ENCODE data around the gene SRD5A2.
"Not testable (repeated sequence)": the region's sequence is repeated elsewhere in the genome, so short reads cannot be mapped to it uniquely, and the experiment has no call there.

Gene SRD5A2

GRCh38 chr2:31523871-31524492 is 56.8 kb downstream of the SRD5A2 start:
- H3K4me3 ChIP-seq (ENCODE audit: low read depth in 1 of 5, low read length in 5 of 5), result no peak overlapping the region
- no peaks in the 10 kb centered on the region for H3K36me3 ChIP-seq (ENCODE audit: control insufficient read depth in 5 of 5, insufficient read depth in 5 of 5, low read length in 5 of 5)
- no peaks in the 10 kb centered on the region for H3K9me3 ChIP-seq (ENCODE audit: control insufficient read depth in 5 of 5, low read length in 5 of 5)
- no peaks in the 10 kb centered on the region for H3K4me1 ChIP-seq (ENCODE audit: control insufficient read depth in 5 of 5, insufficient read depth in 5 of 5, low read length in 5 of 5)
- H3K27ac ChIP-seq (ENCODE audit: low read depth, low read length), result no peak overlapping the region
- H3K9ac ChIP-seq (ENCODE audit: low read length in 5 of 5), result no peak overlapping the region
- H3K27me3 ChIP-seq (ENCODE audit: control insufficient read depth in 5 of 5, insufficient read depth in 4 of 5, low read length in 5 of 5), result no peaks in the 10 kb centered on the region

GRCh38 chr2:31522786-31523185 is 58.0 kb downstream of the SRD5A2 start:
- Histone ChIP-seq H3K9ac (ENCODE audit: low read length in 5 of 5) (no peak overlapping the region), H3K4me1 (ENCODE audit: control insufficient read depth in 5 of 5, insufficient read depth in 5 of 5, low read length in 5 of 5) (no peaks in the 10 kb centered on the region), H3K36me3 (ENCODE audit: control insufficient read depth in 5 of 5, insufficient read depth in 5 of 5, low read length in 5 of 5) (no peaks in the 10 kb centered on the region), H3K9me3 (ENCODE audit: control insufficient read depth in 5 of 5, low read length in 5 of 5) (no peaks in the 10 kb centered on the region), H3K27ac (ENCODE audit: low read depth, low read length) (no peak overlapping the region), H3K27me3 (ENCODE audit: control insufficient read depth in 5 of 5, insufficient read depth in 4 of 5, low read length in 5 of 5) (no peaks in the 10 kb centered on the region), H3K4me3 (ENCODE audit: low read depth in 1 of 5, low read length in 5 of 5) (no peak overlapping the region)

- Histone ChIP-seq H3K27ac (ENCODE audit: low read depth, low read length) (no peak overlapping the region), H3K27me3 (ENCODE audit: control insufficient read depth in 5 of 5, insufficient read depth in 4 of 5, low read length in 5 of 5) (no peaks in the 10 kb centered on the region), H3K9ac (ENCODE audit: low read length in 5 of 5) (no peak overlapping the region), H3K4me3 (ENCODE audit: low read depth in 1 of 5, low read length in 5 of 5) (no peak overlapping the region), H3K36me3 (ENCODE audit: control insufficient read depth in 5 of 5, insufficient read depth in 5 of 5, low read length in 5 of 5) (no peaks in the 10 kb centered on the region), H3K4me1 (ENCODE audit: control insufficient read depth in 5 of 5, insufficient read depth in 5 of 5, low read length in 5 of 5) (no peaks in the 10 kb centered on the region), H3K9me3 (ENCODE audit: control insufficient read depth in 5 of 5, low read length in 5 of 5) (no peaks in the 10 kb centered on the region)
These were observed 63.1 kb downstream of the SRD5A2 start for GRCh38 chr2:31517442-31518203.

- H3K4me3 ChIP-seq (ENCODE audit: low read depth in 1 of 5, low read length in 5 of 5), result no peak overlapping the region
- H3K27ac ChIP-seq (ENCODE audit: low read depth, low read length), result no peak overlapping the region
- no peaks in the 10 kb centered on the region for H3K36me3 ChIP-seq (ENCODE audit: control insufficient read depth in 5 of 5, insufficient read depth in 5 of 5, low read length in 5 of 5)
- no peaks in the 10 kb centered on the region for H3K27me3 ChIP-seq (ENCODE audit: control insufficient read depth in 5 of 5, insufficient read depth in 4 of 5, low read length in 5 of 5)
- no peaks in the 10 kb centered on the region for H3K4me1 ChIP-seq (ENCODE audit: control insufficient read depth in 5 of 5, insufficient read depth in 5 of 5, low read length in 5 of 5)
- no peaks in the 10 kb centered on the region for H3K9me3 ChIP-seq (ENCODE audit: control insufficient read depth in 5 of 5, low read length in 5 of 5)
- H3K9ac ChIP-seq (ENCODE audit: low read length in 5 of 5), result no peak overlapping the region
These were observed 65.2 kb downstream of the SRD5A2 start for GRCh38 chr2:31515586-31515985.

- H3K27ac ChIP-seq (ENCODE audit: low read depth, low read length), result no peak overlapping the region
These were observed 67.2 kb downstream of the SRD5A2 start for GRCh38 chr2:31513553-31513952.

GRCh38 chr2:31511376-31511775 is 69.4 kb downstream of the SRD5A2 start:
- no peaks in the 10 kb centered on the region for H3K4me1 ChIP-seq (ENCODE audit: control insufficient read depth in 5 of 5, insufficient read depth in 5 of 5, low read length in 5 of 5)
- H3K36me3 ChIP-seq (ENCODE audit: control insufficient read depth in 5 of 5, insufficient read depth in 5 of 5, low read length in 5 of 5), result no peaks in the 10 kb centered on the region
- H3K27me3 ChIP-seq (ENCODE audit: control insufficient read depth in 5 of 5, insufficient read depth in 4 of 5, low read length in 5 of 5), result no peaks in the 10 kb centered on the region
- H3K27ac ChIP-seq (ENCODE audit: low read depth, low read length), result no peak overlapping the region
- H3K9ac ChIP-seq (ENCODE audit: low read length in 5 of 5), result no peak overlapping the region
- no peak overlapping the region for H3K4me3 ChIP-seq (ENCODE audit: low read depth in 1 of 5, low read length in 5 of 5)
- H3K9me3 ChIP-seq (ENCODE audit: control insufficient read depth in 5 of 5, low read length in 5 of 5), result no peaks in the 10 kb centered on the region

More at GRCh38 chr2:31513553-31513952, 67.2 kb downstream of the SRD5A2 start:
- no peaks in the 10 kb centered on the region for H3K4me1 ChIP-seq (ENCODE audit: control insufficient read depth in 5 of 5, insufficient read depth in 5 of 5, low read length in 5 of 5)
- H3K27me3 ChIP-seq (ENCODE audit: control insufficient read depth in 5 of 5, insufficient read depth in 4 of 5, low read length in 5 of 5), result no peaks in the 10 kb centered on the region
- no peak overlapping the region for H3K4me3 ChIP-seq (ENCODE audit: low read depth in 1 of 5, low read length in 5 of 5)
- no peaks in the 10 kb centered on the region for H3K36me3 ChIP-seq (ENCODE audit: control insufficient read depth in 5 of 5, insufficient read depth in 5 of 5, low read length in 5 of 5)
- H3K9me3 ChIP-seq (ENCODE audit: control insufficient read depth in 5 of 5, low read length in 5 of 5), result no peaks in the 10 kb centered on the region
- no peak overlapping the region for H3K9ac ChIP-seq (ENCODE audit: low read length in 5 of 5)

GRCh38 chr2:31505111-31505510 is 75.6 kb downstream of the SRD5A2 start:
- H3K27ac ChIP-seq (ENCODE audit: low read depth, low read length), result no peak overlapping the region
- H3K9me3 ChIP-seq (ENCODE audit: control insufficient read depth in 5 of 5, low read length in 5 of 5), result peaks cover 0 to 2% (median 0%) of the 10 kb centered on the region in 5 donors
- H3K27me3 ChIP-seq (ENCODE audit: control insufficient read depth in 5 of 5, insufficient read depth in 4 of 5, low read length in 5 of 5), result peaks cover 0 to 4% (median 0%) of the 10 kb centered on the region in 5 donors
- no peak overlapping the region for H3K9ac ChIP-seq (ENCODE audit: low read length in 5 of 5)
- H3K4me3 ChIP-seq (ENCODE audit: low read depth in 1 of 5, low read length in 5 of 5), result no peak overlapping the region
- no peaks in the 10 kb centered on the region for H3K4me1 ChIP-seq (ENCODE audit: control insufficient read depth in 5 of 5, insufficient read depth in 5 of 5, low read length in 5 of 5)
- no peaks in the 10 kb centered on the region for H3K36me3 ChIP-seq (ENCODE audit: control insufficient read depth in 5 of 5, insufficient read depth in 5 of 5, low read length in 5 of 5)

- no peaks in the 10 kb centered on the region for H3K4me1 ChIP-seq (ENCODE audit: control insufficient read depth in 5 of 5, insufficient read depth in 5 of 5, low read length in 5 of 5)
- no peak overlapping the region for H3K4me3 ChIP-seq (ENCODE audit: low read depth in 1 of 5, low read length in 5 of 5)
- no peaks in the 10 kb centered on the region for H3K36me3 ChIP-seq (ENCODE audit: control insufficient read depth in 5 of 5, insufficient read depth in 5 of 5, low read length in 5 of 5)
- peaks cover 0 to 4% (median 0%) of the 10 kb centered on the region in 5 donors for H3K27me3 ChIP-seq (ENCODE audit: control insufficient read depth in 5 of 5, insufficient read depth in 4 of 5, low read length in 5 of 5)
- H3K9ac ChIP-seq (ENCODE audit: low read length in 5 of 5), result no peak overlapping the region
- peaks cover 0 to 2% (median 0%) of the 10 kb centered on the region in 5 donors for H3K9me3 ChIP-seq (ENCODE audit: control insufficient read depth in 5 of 5, low read length in 5 of 5)
- no peak overlapping the region for H3K27ac ChIP-seq (ENCODE audit: low read depth, low read length)
These were observed 76.4 kb downstream of the SRD5A2 start for GRCh38 chr2:31504311-31504710.

- not testable (repeated sequence) for H3K27me3 ChIP-seq (ENCODE audit: control insufficient read depth in 5 of 5, insufficient read depth in 4 of 5, low read length in 5 of 5); H3K9me3 ChIP-seq (ENCODE audit: control insufficient read depth in 5 of 5, low read length in 5 of 5); H3K36me3 ChIP-seq (ENCODE audit: control insufficient read depth in 5 of 5, insufficient read depth in 5 of 5, low read length in 5 of 5); H3K4me1 ChIP-seq (ENCODE audit: control insufficient read depth in 5 of 5, insufficient read depth in 5 of 5, low read length in 5 of 5); H3K9ac ChIP-seq (ENCODE audit: low read length in 5 of 5); H3K4me3 ChIP-seq (ENCODE audit: low read depth in 1 of 5, low read length in 5 of 5); H3K27ac ChIP-seq (ENCODE audit: low read depth, low read length)
These were observed 84.3 kb downstream of the SRD5A2 start for GRCh38 chr2:31496451-31496874.

GRCh38 chr2:31489339-31489738 is 91.4 kb downstream of the SRD5A2 start:
- not testable (repeated sequence) for H3K4me3 ChIP-seq (ENCODE audit: low read depth in 1 of 5, low read length in 5 of 5); H3K4me1 ChIP-seq (ENCODE audit: control insufficient read depth in 5 of 5, insufficient read depth in 5 of 5, low read length in 5 of 5); H3K9ac ChIP-seq (ENCODE audit: low read length in 5 of 5); H3K36me3 ChIP-seq (ENCODE audit: control insufficient read depth in 5 of 5, insufficient read depth in 5 of 5, low read length in 5 of 5); H3K9me3 ChIP-seq (ENCODE audit: control insufficient read depth in 5 of 5, low read length in 5 of 5); H3K27ac ChIP-seq (ENCODE audit: low read depth, low read length)
- H3K27me3 ChIP-seq (ENCODE audit: control insufficient read depth in 5 of 5, insufficient read depth in 4 of 5, low read length in 5 of 5), result peaks cover 0 to 10% (median 3%) of the 10 kb centered on the region in 5 donors

All from subcutaneous abdominal adipose tissue (tissue), 5 donors.